ENCODE results near the gene RIPOR3. TPM values are rescaled to one million over a fixed set of nuclear protein-coding genes. Genes with fewer than 3 reads are reported as not detected.
A peak's percentile ranks its signal among the peaks of the same experiment; 100 is the strongest.
"Not testable (repeated sequence)": the region's sequence is repeated elsewhere in the genome, so short reads cannot be mapped to it uniquely, and the experiment has no call there.

The RIPOR3 gene
- polyA plus RNA-seq, 3 donors from 2014 or later: 0.41 to 1.2 (median 1.0) TPM

DNA sequence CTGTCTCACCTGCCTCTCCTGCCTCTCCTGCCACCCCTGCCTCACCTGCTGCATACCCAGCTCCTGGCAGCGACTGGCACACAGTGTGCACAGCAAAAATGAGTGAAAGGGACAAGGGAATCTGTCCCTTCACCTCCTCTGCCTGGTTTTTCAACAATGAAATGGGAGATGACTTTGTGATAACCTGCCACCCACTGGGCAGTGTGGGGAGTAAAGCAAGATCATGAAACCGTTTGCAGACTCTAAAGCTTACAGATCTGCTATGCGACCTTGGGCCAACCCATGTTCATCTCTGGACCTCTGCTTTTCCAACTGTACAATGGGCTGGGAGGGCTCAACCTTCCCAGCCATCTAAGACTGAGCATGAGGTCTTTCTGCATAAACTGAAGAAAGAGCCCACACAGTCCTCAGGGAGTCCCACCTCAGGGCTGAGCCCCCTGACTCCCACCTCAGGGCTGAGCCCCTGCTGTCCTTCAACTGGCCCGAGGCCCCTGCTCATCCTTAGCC lies 81.1 kb downstream of the RIPOR3 start:
- H3K4me1 Mint-ChIP-seq: no peaks in the 10 kb centered on the region
- no peaks in the 10 kb centered on the region for H3K9me3 Mint-ChIP-seq
- H3K27ac Mint-ChIP-seq: no peak overlapping the region
- no peak overlapping the region for H3K4me3 Mint-ChIP-seq
- H3K27me3 Mint-ChIP-seq (ENCODE audit: low read depth in 3 of 3): peaks cover 0 to 6% (median 5%) of the 10 kb centered on the region in 3 donors
- H3K36me3 Mint-ChIP-seq: no peaks in the 10 kb centered on the region
- DNase-seq: no peak

DNA sequence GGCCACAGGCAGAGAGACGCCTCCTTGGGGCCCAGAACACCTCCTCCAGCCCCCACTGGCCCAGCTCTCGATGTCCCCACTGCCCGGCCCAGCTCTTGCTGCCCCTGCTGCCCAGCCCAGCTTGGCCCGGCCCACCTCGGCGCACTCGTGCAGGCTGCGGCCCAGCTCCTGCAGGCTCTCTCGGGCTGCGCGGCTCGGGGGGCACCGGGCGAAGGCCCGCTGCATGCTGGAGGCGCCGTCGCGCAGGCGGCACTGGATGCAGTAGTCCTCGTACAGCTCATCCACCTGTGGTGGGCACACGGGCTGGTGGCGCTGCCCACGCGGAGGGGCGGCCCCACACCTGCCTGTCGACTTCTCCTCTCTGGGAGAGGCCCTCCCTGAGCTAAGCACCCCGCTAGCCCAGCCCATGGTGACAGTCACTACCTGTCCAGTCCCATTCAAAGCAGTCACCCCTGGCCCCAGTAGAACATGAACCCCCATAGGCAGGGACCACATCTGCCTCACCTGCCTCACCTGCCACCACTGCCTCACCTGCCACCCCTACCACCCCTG lies 81.8 kb downstream of the RIPOR3 start:
- H3K9me3 Mint-ChIP-seq: no peaks in the 10 kb centered on the region
- no peak for DNase-seq
- no peak overlapping the region for H3K4me3 Mint-ChIP-seq
- no peaks in the 10 kb centered on the region for H3K4me1 Mint-ChIP-seq
- H3K36me3 Mint-ChIP-seq: no peaks in the 10 kb centered on the region
- H3K27ac Mint-ChIP-seq: no peak overlapping the region
- peaks cover 1 to 6% (median 5%) of the 10 kb centered on the region in 3 donors for H3K27me3 Mint-ChIP-seq (ENCODE audit: low read depth in 3 of 3)

DNA sequence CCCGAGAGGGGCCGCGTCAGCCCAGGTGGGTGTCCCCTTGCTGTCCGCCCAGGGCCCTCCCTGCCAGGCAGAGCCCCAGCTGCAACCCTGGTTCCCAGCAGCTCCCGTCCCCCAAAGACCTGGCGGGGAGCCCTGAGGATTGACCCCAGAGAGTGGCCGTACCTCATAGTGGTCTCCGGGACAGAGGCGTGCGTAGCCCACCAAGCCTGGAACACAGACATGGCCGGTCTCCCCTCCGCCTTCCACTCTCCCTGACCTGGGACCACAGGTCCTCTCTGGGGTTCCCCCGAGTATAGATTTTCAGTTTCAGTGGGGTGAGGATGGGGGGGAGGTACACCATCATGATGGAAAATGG lies 82.6 kb downstream of the RIPOR3 start:
- Mint-ChIP-seq H3K36me3 (no peaks in the 10 kb centered on the region), H3K9me3 (no peaks in the 10 kb centered on the region), H3K4me3 (no peak overlapping the region), H3K4me1 (no peaks in the 10 kb centered on the region), H3K27me3 (ENCODE audit: low read depth in 3 of 3) (peaks cover 1 to 6% (median 5%) of the 10 kb centered on the region in 3 donors), H3K27ac (no peak overlapping the region)
- DNase-seq: no peak

DNA sequence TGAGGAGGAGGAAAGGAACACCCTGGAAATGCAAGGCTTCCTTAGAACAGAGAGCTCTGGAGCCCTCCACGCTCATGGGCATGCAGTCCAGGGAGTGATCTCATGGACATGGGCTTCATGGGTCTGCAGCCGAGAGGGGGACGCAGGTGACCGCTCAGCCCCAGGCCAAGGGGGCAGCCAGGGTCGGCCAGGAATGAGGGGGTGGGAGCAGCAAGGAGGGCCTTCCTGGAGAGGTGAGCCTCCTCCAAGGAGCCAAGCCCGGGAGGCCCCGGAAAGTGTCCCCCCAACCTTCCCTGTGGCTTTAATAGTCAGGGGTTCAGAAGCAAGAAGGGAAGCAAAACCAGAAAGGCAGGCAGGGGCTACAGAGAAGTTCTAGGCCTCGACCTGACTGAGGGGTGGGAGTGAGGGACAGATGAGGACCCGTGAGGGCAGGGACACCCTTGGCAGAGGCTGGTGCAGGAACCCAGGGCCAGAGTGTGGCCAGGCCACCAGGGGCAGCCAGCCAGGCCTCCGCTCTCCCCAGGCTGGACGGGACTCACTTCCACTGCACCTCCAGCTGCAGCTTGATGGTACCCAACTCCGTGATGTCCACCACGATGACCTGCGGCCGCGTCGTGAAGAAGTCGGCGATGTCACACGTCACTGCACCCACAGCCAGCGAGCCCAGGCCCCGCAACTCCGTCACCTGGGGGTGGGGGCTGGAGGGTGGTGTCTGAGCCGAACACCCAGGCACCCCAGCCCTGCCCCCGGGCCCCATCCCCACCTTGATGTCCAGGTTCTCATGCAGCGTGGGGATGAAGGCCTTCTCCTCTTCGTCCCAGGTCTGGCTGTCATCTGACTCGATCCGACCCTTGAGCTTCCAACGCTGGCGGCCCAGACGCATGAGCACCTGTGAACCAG lies 83.2 kb downstream of the RIPOR3 start:
- no peaks in the 10 kb centered on the region for H3K9me3 Mint-ChIP-seq
- no peak overlapping the region for H3K27ac Mint-ChIP-seq

DNA sequence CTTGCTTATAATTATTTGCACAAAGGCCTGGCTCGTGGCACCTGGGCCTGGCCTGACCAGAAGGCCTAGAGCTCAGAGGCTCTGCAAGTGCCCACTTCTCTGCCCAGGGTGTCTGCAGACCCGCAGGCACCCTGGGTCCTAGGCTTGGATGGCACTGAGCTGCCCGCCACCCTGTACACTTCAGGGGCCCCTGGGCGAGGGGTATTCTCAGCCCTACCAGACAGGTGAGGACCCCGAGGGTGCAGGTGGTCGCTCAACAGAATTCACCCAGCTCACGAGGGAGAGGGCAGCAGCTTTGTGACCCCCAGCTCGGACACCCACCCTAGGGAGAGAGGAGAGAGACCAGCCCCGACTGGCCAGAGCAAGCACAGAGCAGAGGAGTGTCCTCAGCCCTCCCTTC lies 83.9 kb downstream of the RIPOR3 start:
- no peak overlapping the region for H3K4me3 Mint-ChIP-seq
- H3K9me3 Mint-ChIP-seq: no peaks in the 10 kb centered on the region
- no peaks in the 10 kb centered on the region for H3K36me3 Mint-ChIP-seq
- no peak for DNase-seq
- peaks cover 1 to 9% (median 6%) of the 10 kb centered on the region in 3 donors for H3K27me3 Mint-ChIP-seq (ENCODE audit: low read depth in 3 of 3)
- no peak overlapping the region for H3K27ac Mint-ChIP-seq
- no peaks in the 10 kb centered on the region for H3K4me1 Mint-ChIP-seq

More for the DNA sequence above, 83.2 kb downstream of the RIPOR3 start:
- no peaks in the 10 kb centered on the region for H3K36me3 Mint-ChIP-seq
- H3K27me3 Mint-ChIP-seq (ENCODE audit: low read depth in 3 of 3): peaks cover 1 to 7% (median 6%) of the 10 kb centered on the region in 3 donors
- DNase-seq: no peak
- H3K4me3 Mint-ChIP-seq: no peak overlapping the region
- H3K4me1 Mint-ChIP-seq: no peaks in the 10 kb centered on the region

DNA sequence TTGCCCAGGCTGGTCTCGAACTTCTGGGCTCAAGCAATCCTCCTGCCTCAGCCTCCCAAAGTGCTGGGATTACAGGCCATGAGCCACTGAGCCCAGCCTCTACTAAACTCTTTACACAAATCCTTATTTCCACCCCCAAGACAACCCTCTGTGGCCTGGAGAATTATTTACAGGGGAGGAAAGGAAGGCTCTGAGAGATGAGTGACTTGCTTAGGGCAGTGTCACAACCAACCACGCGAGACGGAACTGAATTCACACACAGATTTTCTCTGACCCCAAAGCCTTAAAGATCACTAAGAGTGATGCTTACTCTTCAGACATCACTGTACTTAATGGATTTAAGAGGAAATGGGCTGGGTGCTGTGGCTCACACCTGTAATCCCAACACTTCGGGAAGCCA lies 86.2 kb downstream of the RIPOR3 start:
- no peak for DNase-seq
- no peaks in the 10 kb centered on the region for H3K9me3 Mint-ChIP-seq
- H3K27ac Mint-ChIP-seq: no peak overlapping the region
- peaks cover 1 to 17% (median 4%) of the 10 kb centered on the region in 3 donors for H3K27me3 Mint-ChIP-seq (ENCODE audit: low read depth in 3 of 3)
- H3K36me3 Mint-ChIP-seq: no peaks in the 10 kb centered on the region
- no peak overlapping the region for H3K4me3 Mint-ChIP-seq
- H3K4me1 Mint-ChIP-seq: no peaks in the 10 kb centered on the region

DNA sequence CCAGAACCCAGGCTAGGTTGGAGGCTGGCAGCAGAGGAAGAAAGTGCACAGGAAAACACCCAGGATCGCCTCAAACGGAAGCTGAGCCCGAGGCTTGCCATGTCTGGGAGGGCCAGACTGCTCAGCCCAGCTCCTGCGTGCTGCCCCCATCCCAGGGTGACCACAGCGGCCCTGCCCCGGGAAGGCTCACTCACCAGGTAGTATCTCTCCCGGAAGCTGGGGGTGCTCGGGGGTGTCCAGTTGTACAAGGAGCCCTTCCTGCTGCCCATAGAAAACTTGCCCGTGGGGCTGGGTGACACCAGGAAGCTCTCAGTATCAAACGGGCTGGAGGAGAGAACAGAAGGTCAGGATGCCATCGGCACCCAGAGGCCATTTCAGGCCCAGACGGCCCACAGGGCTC lies 86.9 kb downstream of the RIPOR3 start:
- H3K27ac Mint-ChIP-seq: no peak overlapping the region
- no peak overlapping the region for H3K4me3 Mint-ChIP-seq
- no peak for DNase-seq
- no peaks in the 10 kb centered on the region for H3K9me3 Mint-ChIP-seq
- peaks cover 1 to 21% (median 4%) of the 10 kb centered on the region in 3 donors for H3K27me3 Mint-ChIP-seq (ENCODE audit: low read depth in 3 of 3)
- no peaks in the 10 kb centered on the region for H3K4me1 Mint-ChIP-seq
- no peaks in the 10 kb centered on the region for H3K36me3 Mint-ChIP-seq

DNA sequence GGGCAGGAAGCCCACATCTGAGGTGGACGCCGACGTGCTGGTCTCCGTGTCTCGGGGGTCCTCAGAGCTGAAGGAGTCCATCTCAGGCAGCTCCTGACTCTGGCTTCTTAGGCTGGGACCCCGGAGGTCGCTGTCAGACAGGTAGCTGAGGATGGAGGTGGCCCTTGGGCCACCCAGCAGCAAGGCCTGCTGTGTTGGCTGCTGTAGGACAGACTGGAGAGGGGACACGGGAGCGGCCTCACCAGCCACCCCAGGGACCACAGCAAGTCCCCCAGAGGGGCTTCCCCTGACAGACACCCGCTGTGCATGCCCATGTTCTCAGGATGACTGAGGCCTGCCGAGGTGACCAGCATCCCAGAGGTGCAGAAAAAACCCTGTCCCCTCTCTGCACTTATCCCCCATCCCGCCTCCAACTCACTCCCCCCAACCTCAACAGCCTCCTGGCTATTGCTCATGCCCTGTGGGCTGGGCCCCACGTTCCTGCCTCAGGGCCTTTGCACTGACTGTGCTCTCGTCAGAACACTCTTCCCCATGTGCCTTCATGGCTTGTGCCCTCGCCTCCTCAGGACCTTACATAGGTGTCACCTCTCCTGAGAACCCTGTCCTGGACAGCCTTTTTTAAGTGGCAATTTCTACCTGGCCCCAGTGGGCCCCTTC lies 88.8 kb downstream of the RIPOR3 start:
- Mint-ChIP-seq H3K27ac (no peak overlapping the region), H3K36me3 (no peaks in the 10 kb centered on the region), H3K4me1 (no peaks in the 10 kb centered on the region), H3K9me3 (no peaks in the 10 kb centered on the region), H3K4me3 (no peak overlapping the region), H3K27me3 (ENCODE audit: low read depth in 3 of 3) (peaks cover 1 to 26% (median 4%) of the 10 kb centered on the region in 3 donors)
- DNase-seq: no peak

DNA sequence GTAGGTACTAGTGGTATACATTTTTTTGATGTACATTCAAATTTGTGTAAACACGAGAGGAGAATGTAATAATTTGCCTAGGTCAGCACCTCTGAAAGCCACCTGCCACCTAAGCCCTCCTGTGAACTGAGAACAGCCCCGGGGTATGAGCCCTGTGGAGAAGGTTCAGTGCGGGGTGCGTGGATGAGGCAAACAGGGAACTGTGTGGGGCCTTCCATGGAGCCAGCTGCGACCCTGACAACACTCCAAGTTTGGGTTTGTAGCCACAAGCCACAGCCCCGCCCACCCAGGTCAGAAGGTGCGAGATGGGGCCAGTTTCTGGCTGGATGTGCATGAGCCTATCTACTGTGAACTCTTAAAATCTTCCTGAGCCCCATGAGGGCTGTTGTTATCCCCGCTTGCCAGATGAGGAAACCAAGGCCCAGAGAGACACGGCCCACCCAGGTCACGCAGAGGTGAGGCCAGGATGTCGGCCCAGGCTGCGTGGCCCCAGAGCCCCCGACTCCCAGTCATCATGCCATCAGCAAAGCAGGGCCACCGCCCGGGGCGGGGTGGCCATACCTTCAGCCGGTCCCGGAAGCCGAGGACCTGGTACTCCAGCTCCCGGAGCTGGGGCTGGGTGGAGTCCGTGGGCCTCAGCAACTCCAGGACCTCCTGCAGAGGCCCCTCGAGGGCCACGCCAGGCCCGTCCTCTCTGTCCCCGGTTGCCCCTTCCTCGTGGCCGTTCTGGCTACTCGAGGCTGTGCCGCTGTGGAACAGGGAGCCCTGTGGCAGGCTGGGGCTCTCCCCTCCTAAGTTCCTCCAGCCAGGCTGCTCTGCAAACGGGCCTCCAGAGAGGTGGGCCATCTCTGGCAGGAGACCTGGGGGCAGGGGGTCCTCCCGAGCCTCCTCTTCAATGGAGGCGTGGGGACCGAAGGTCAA lies 89.6 kb downstream of the RIPOR3 start:
- Mint-ChIP-seq H3K27me3 (ENCODE audit: low read depth in 3 of 3) (peaks cover 1 to 29% (median 4%) of the 10 kb centered on the region in 3 donors), H3K4me3 (no peak overlapping the region), H3K9me3 (no peaks in the 10 kb centered on the region), H3K27ac (no peak overlapping the region), H3K4me1 (no peaks in the 10 kb centered on the region), H3K36me3 (no peaks in the 10 kb centered on the region)
- DNase-seq: no peak

DNA sequence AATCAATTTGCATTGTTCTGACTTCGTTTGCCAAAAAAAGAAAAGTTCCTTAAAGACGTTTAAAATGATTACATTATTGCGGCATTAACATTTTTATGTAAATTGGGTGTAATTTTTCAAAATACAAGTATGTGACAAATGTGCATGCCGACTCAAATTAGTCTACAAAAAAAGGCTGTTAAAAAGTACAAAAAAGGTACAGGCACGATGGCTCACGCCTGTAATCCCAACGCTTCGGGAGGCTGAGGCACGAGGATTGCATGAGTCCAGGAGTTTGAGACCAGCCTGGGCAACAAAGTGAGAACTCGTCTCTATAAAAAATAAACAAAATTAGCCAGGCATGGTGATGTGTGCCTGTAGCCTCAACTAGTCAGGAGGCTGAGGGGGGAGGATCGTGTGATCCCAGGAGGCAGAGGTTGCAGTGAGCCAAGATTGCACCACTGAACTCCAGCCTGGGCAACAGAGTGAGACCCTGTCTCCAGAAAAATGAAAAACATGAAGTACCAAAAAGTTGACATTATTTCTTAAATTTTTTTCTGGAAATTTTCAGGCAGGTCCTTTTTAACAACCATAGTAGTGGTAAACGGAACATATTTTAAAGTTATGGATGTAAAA lies 91.0 kb downstream of the RIPOR3 start:
- Mint-ChIP-seq H3K27me3 (ENCODE audit: low read depth in 3 of 3) (peaks cover 6 to 34% (median 7%) of the 10 kb centered on the region in 3 donors), H3K27ac (no peak overlapping the region), H3K4me1 (no peaks in the 10 kb centered on the region), H3K36me3 (no peaks in the 10 kb centered on the region), H3K9me3 (no peaks in the 10 kb centered on the region), H3K4me3 (no peak overlapping the region)
- DNase-seq: no peak

DNA sequence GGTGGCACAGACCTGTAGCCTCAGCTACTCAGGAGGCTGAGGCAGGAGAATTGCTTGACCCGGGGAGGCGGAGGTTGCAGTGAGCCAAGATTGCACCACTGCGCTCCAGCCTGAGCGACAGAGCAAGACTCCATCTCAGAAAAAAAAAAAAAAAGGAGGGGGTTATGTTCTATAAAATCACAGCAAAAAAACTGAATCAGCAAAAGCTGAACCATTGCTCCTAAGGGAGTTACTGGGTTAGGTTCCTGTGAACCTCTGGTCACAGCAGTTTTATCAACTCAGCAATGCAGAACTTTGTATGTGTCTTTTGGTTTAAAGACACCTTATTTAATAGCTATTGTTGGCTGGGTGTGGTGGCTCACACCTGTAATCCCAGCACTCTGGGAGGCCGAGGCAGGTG lies 92.6 kb downstream of the RIPOR3 start:
- not testable (repeated sequence) for H3K9me3 Mint-ChIP-seq, H3K36me3 Mint-ChIP-seq, H3K27ac Mint-ChIP-seq, DNase-seq, H3K4me1 Mint-ChIP-seq, H3K4me3 Mint-ChIP-seq
- peaks cover 5 to 36% (median 6%) of the 10 kb centered on the region in 3 donors for H3K27me3 Mint-ChIP-seq (ENCODE audit: low read depth in 3 of 3)

DNA sequence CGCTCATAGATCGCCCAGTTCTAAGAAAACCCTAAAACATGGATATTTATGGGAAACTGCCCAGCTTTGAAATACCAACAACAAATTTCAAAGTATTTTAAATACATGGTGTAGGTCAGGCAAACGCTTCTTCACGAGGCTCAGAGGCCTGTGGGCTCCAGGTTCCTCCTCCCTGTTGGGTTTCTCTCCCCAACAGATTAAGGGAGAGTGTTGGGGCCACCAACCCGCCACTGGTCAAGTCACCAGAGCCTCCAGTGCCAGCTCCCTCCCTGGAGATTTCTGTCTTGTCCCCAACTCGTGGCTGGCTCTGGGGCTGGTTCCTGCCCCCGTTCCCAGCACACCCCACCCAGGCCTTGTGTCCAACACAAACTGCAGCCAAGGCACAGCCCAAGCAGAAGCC lies 93.3 kb downstream of the RIPOR3 start:
- DNase-seq: no peak
- Mint-ChIP-seq H3K4me3 (no peak overlapping the region), H3K27me3 (ENCODE audit: low read depth in 3 of 3) (peaks cover 5 to 34% (median 6%) of the 10 kb centered on the region in 3 donors), H3K36me3 (no peaks in the 10 kb centered on the region), H3K27ac (no peak overlapping the region), H3K9me3 (no peaks in the 10 kb centered on the region), H3K4me1 (no peaks in the 10 kb centered on the region)

DNA sequence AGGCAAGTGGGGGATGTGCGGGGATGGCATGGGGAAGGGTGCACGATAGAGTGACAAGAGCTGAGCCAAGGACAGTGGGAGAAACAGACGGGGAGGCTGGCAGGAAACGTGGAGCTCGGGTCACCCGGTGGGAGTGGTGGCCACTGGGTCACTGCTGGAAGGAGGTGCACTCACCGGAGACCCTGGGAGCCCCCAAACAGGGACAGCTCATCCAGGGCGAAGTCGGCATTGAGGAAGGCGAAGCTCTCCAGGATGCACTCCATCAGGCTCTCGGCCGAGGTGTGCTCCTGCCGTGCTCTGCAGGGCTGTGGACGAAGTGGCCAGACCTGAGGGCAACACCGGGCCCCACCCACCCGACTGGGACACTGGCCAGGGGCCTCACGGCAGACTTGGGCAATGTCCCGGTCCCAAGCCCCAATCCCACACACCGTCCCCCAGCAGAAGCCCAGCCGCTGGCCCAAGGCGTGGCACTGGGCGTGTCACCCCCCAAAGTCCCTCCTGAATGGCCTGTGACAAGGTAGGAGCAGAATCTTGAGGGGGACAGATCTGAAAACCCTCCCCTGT lies 93.9 kb downstream of the RIPOR3 start:
- Mint-ChIP-seq H3K36me3 (no peaks in the 10 kb centered on the region), H3K4me1 (no peaks in the 10 kb centered on the region), H3K4me3 (no peak overlapping the region), H3K27ac (peak overlapping the region in 1 of 6 donors; percentile 40), H3K27me3 (ENCODE audit: low read depth in 3 of 3) (peaks cover 4 to 34% (median 5%) of the 10 kb centered on the region in 3 donors), H3K9me3 (no peaks in the 10 kb centered on the region)
- no peak for DNase-seq
